Fibroblast of lung (primary cell): ENCODE results near the gene CBFB. TPM values are rescaled to one million over a fixed set of nuclear protein-coding genes. Genes with fewer than 3 reads are reported as not detected.

Experiments used
- DNase-seq, 2 donors: peaks; one replicate each; pipeline versions ENCODE4 v3.0.0 to v3.0.0-alpha.2; 2010; ENCODE audit warnings: low read depth in 2 of 2
- H2AFZ ChIP-seq: 2 replicates; pipeline ENCODE4 v1.5.1; 2012; ENCODE audit warnings: low read length, control low read depth, inconsistent platforms
- H3K27ac ChIP-seq: 2 replicates; pipeline ENCODE4 v1.5.1; 2011; ENCODE audit warnings: low read length, control low read depth; ENCODE audit not compliant: insufficient read depth
- H3K27me3 ChIP-seq: 2 replicates; pipeline ENCODE4 v1.5.1; 2011; ENCODE audit warnings: mild to moderate bottlenecking, low read length; ENCODE audit not compliant: control insufficient read depth, insufficient read depth
- H3K36me3 ChIP-seq: 2 replicates; pipeline ENCODE4 v1.5.1; 2011; ENCODE audit warnings: low read length; ENCODE audit not compliant: control insufficient read depth, insufficient read depth
- H3K4me1 ChIP-seq: 2 replicates; pipeline ENCODE4 v1.5.1; 2011; ENCODE audit warnings: low read length; ENCODE audit not compliant: control insufficient read depth, insufficient read depth; ENCODE audit errors: extremely low read depth
- H3K4me2 ChIP-seq: 2 replicates; pipeline ENCODE4 v1.5.1; 2011; ENCODE audit warnings: low read length, control low read depth; ENCODE audit not compliant: insufficient read depth; ENCODE audit errors: extremely low read depth
- H3K4me3 ChIP-seq, 4 experiments: fragments of 200-600 bp in 1 of 4; sonication (generic) in 1 of 4; replicated peaks in 1 of 4; 2 replicates each; pipeline ENCODE4 v1.5.1; 2011 to 2016; ENCODE audit warnings: low read length in 4 of 4, low read depth in 3 of 4, mild to moderate bottlenecking in 3 of 4, control low read depth in 2 of 4, inconsistent platforms in 1 of 4, mixed read lengths in 1 of 4; ENCODE audit not compliant: insufficient read depth in 1 of 4; ENCODE audit errors: control extremely low read depth in 1 of 4
- H3K79me2 ChIP-seq: 2 replicates; pipeline ENCODE4 v1.5.1; 2012; ENCODE audit warnings: mild to moderate bottlenecking, low read length, inconsistent platforms; ENCODE audit not compliant: control insufficient read depth, insufficient read depth
- H3K9ac ChIP-seq: 2 replicates; pipeline ENCODE4 v1.5.1; 2011; ENCODE audit warnings: mild to moderate bottlenecking, low read length, control low read depth; ENCODE audit not compliant: insufficient read depth
- H3K9me3 ChIP-seq: 2 replicates; pipeline ENCODE4 v1.5.1; 2012; ENCODE audit warnings: low read depth, low read length; ENCODE audit not compliant: control insufficient read depth, insufficient read depth
- H4K20me1 ChIP-seq: 2 replicates; pipeline ENCODE4 v1.5.1; 2011; ENCODE audit warnings: low read length; ENCODE audit not compliant: control insufficient read depth, insufficient read depth; ENCODE audit errors: extremely low read depth
- CTCF ChIP-seq, 2 donors: IDR thresholded peaks in 1 of 2; conservative IDR thresholded peaks in 1 of 2; 1 replicate in 1 of 2; 2 replicates in 1 of 2; pipeline ENCODE4 v1.5.1; 2011 to 2012; ENCODE audit warnings: low read length in 2 of 2, control low read depth in 1 of 2, inconsistent platforms in 1 of 2, low read depth in 1 of 2, mild to moderate bottlenecking in 1 of 2
- EZH2 ChIP-seq: IDR thresholded peaks from 2 replicates; pipeline ENCODE4 v1.5.1; 2012; ENCODE audit warnings: low read length, control low read depth, mild to moderate bottlenecking; ENCODE audit errors: missing control alignments
- polyA plus RNA-seq, 2 donors: library from polyadenylated mRNA; depleted of rRNA in 1 of 2; stranded (reverse) in 1 of 2; unstranded in 1 of 2; fragments of >200 nt; gene quantifications; 2 replicates each; pipeline ENCODE4 v1.2.1, GENCODE V29; 2011 to 2012; ENCODE audit warnings: missing spikeins in 1 of 2
- total RNA-seq: library from RNA; depleted of rRNA; stranded (reverse); fragments of >200 nt; gene quantifications from 2 replicates; pipeline ENCODE4 v1.2.1, GENCODE V29; 2014

The CBFB gene
- total and polyA plus RNA-seq, 2 donors (not counting 1 experiment from before 2014, with no cell fraction given): 51.7 to 64.1 TPM

GRCh38 chr16:67043420-67043819 is 14.5 kb downstream of the CBFB start:
- no peaks in the 10 kb centered on the region for H3K27me3 ChIP-seq
- no peak for DNase-seq
- H3K9ac ChIP-seq: no peak overlapping the region
- H3K4me1 ChIP-seq: peaks cover 12% of the 10 kb centered on the region
- no peaks in the 10 kb centered on the region for H3K9me3 ChIP-seq
- peaks cover 2% of the 10 kb centered on the region for H3K36me3 ChIP-seq
- H4K20me1 ChIP-seq: no peaks in the 10 kb centered on the region
- H3K79me2 ChIP-seq: peaks cover 53% of the 10 kb centered on the region
- TF ChIP-seq CTCF (conservative IDR thresholded peaks at IDR 0.05 in 1 of 2, IDR thresholded peaks at IDR 0.05 in 1 of 2; ENCODE audit: low read depth in 1 of 2, low read length in 2 of 2) (no peak), EZH2 (no peak)
- H2AFZ ChIP-seq: no peak overlapping the region
- no peak overlapping the region for H3K4me2 ChIP-seq
- H3K27ac ChIP-seq: no peak overlapping the region
- H3K4me3 ChIP-seq: no peak overlapping the region

- Histone ChIP-seq H3K9ac (no peak overlapping the region), H3K4me3 (no peak overlapping the region), H3K27me3 (no peaks in the 10 kb centered on the region), H2AFZ (no peak overlapping the region), H3K4me1 (peaks cover 5% of the 10 kb centered on the region), H3K27ac (no peak overlapping the region), H4K20me1 (no peaks in the 10 kb centered on the region), H3K79me2 (peaks cover 40% of the 10 kb centered on the region), H3K9me3 (no peaks in the 10 kb centered on the region), H3K36me3 (no peaks in the 10 kb centered on the region), H3K4me2 (no peak overlapping the region)
- TF ChIP-seq CTCF (conservative IDR thresholded peaks at IDR 0.05 in 1 of 2, IDR thresholded peaks at IDR 0.05 in 1 of 2; ENCODE audit: low read depth in 1 of 2, low read length in 2 of 2) (no peak), EZH2 (no peak)
- DNase-seq: no peak
These were observed 21.8 kb downstream of the CBFB start for GRCh38 chr16:67050796-67051195.

GRCh38 chr16:67052399-67052798 is 23.4 kb downstream of the CBFB start:
- Histone ChIP-seq H3K4me2 (no peak overlapping the region), H2AFZ (no peak overlapping the region), H3K4me1 (peaks cover 10% of the 10 kb centered on the region), H3K4me3 (no peak overlapping the region), H3K79me2 (peaks cover 45% of the 10 kb centered on the region), H3K27me3 (no peaks in the 10 kb centered on the region), H3K9me3 (no peaks in the 10 kb centered on the region), H3K27ac (no peak overlapping the region), H3K9ac (no peak overlapping the region), H3K36me3 (no peaks in the 10 kb centered on the region), H4K20me1 (no peaks in the 10 kb centered on the region)
- no peak for DNase-seq
- TF ChIP-seq CTCF (conservative IDR thresholded peaks at IDR 0.05 in 1 of 2, IDR thresholded peaks at IDR 0.05 in 1 of 2; ENCODE audit: low read depth in 1 of 2, low read length in 2 of 2): no peak
- TF ChIP-seq EZH2: no peak
